Measurements from ENCODE around the gene ATRAID.
A peak's percentile ranks its signal among the peaks of the same experiment; 100 is the strongest.
"Not testable (repeated sequence)": the region's sequence is repeated elsewhere in the genome, so short reads cannot be mapped to it uniquely, and the experiment has no call there.

ATRAID gene

GRCh38 chr2:27194538-27195354 lies 17.1 kb upstream of the ATRAID start:
- DNase-seq (ENCODE audit: low read depth in 3 of 3), result no peak

- not testable (repeated sequence) for DNase-seq (ENCODE audit: low read depth in 3 of 3)
These were observed 16.0 kb upstream of the ATRAID start for GRCh38 chr2:27195799-27196198.

- not testable (repeated sequence) for DNase-seq (ENCODE audit: low read depth in 3 of 3)
These were observed 13.8 kb upstream of the ATRAID start for GRCh38 chr2:27198068-27198467.

- no peak for DNase-seq (ENCODE audit: low read depth in 3 of 3)
These were observed 13.2 kb upstream of the ATRAID start for GRCh38 chr2:27198627-27199026.

GRCh38 chr2:27199241-27199640 lies 12.6 kb upstream of the ATRAID start:
- no peak for DNase-seq (ENCODE audit: low read depth in 3 of 3)

- no peak for DNase-seq (ENCODE audit: low read depth in 3 of 3)
These were observed 10.2 kb upstream of the ATRAID start for GRCh38 chr2:27201675-27202074.

GRCh38 chr2:27202854-27203253 lies 9.0 kb upstream of the ATRAID start:
- no peak for DNase-seq (ENCODE audit: low read depth in 3 of 3)

GRCh38 chr2:27203741-27204140 lies 8.1 kb upstream of the ATRAID start:
- DNase-seq (ENCODE audit: low read depth in 3 of 3), result no peak

GRCh38 chr2:27204566-27204965 lies 7.3 kb upstream of the ATRAID start:
- DNase-seq (ENCODE audit: low read depth in 3 of 3), result no peak

GRCh38 chr2:27205206-27205605 lies 6.6 kb upstream of the ATRAID start:
- no peak for DNase-seq (ENCODE audit: low read depth in 3 of 3)

- DNase-seq (ENCODE audit: low read depth in 3 of 3), result no peak
These were observed 5.5 kb upstream of the ATRAID start for GRCh38 chr2:27206346-27206745.

GRCh38 chr2:27208486-27209050 lies 3.3 kb upstream of the ATRAID start:
- no peak for DNase-seq (ENCODE audit: low read depth in 3 of 3)

- DNase-seq (ENCODE audit: low read depth in 3 of 3), result no peak
These were observed 2.0 kb upstream of the ATRAID start for GRCh38 chr2:27209621-27210401.

GRCh38 chr2:27211241-27211942 lies 449 bp upstream of the ATRAID start:
- DNase-seq (ENCODE audit: low read depth in 3 of 3), result peak in 1 of 3 donors; percentile 4

GRCh38 chr2:27212626-27213471 lies 1.0 kb downstream of the ATRAID start:
- peak in 2 of 3 donors; percentile 9 to 26 for DNase-seq (ENCODE audit: low read depth in 3 of 3)

- DNase-seq (ENCODE audit: low read depth in 3 of 3), result no peak
These were observed 3.1 kb downstream of the ATRAID start for GRCh38 chr2:27214941-27215340.

GRCh38 chr2:27216416-27217137 lies 4.7 kb downstream of the ATRAID start:
- DNase-seq (ENCODE audit: low read depth in 3 of 3), result no peak

GRCh38 chr2:27217173-27218121 lies 5.6 kb downstream of the ATRAID start, which contains the start of gene CAD:
TSS of gene CAD (plus strand) at chr2:27217369. CDS start at chr2:27217552, 183 bp downstream.
- DNase-seq (ENCODE audit: low read depth in 3 of 3), result peak; percentile 75 to 90 (median 83)

GRCh38 chr2:27218614-27219013 lies 6.8 kb downstream of the ATRAID start:
- no peak for DNase-seq (ENCODE audit: low read depth in 3 of 3)
